ENCODE data around the gene SMPD3. TPM values are rescaled to one million over a fixed set of nuclear protein-coding genes. Genes with fewer than 3 reads are reported as not detected.

Gene SMPD3
- total and polyA plus RNA-seq, 2 of the 4 experiments (the other 2 are of a cell fraction): not detected

DNA sequence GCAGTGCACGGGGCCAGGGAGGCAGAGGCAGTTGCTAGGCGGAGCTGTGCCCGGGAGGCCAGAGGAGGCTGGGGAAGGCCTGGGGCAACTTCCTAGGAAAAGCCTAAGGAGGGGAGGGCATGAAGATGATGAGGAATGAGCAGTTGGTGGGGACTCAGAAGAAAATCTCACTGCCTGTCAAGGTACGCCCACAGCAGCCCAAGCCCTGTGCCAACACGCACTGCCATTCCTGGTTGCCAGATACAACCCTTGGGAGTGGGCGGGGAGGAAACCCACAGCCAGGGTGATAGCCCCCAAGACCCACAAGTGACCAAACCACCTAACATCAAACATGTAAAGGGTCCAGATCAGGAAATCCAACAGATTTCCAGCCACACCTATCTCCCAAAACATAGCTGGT lies 36.2 kb downstream of the SMPD3 start:
- ATAC-seq (ENCODE audit: low read depth): no peak
- Histone ChIP-seq H3K4me1 (ENCODE audit: control insufficient read depth, insufficient read depth, low read length) (no peaks in the 10 kb centered on the region; the same call in 1 of the 2 replicates), H4K91ac (ENCODE audit: insufficient read depth, low read depth, low read length) (no peak overlapping the region), H3K9me3 (ENCODE audit: control insufficient read depth, insufficient read depth, low read length) (no peaks in the 10 kb centered on the region), H3K14ac (replicated peaks; ENCODE audit: low read depth, low read length) (no peak overlapping the region), H3K79me1 (ENCODE audit: low read depth in 1 of 2, low read length in 2 of 2) (no peaks in the 10 kb centered on the region), H3K56ac (ENCODE audit: extremely low read depth, insufficient read depth, low read length) (no peak overlapping the region), H2BK5ac (ENCODE audit: low read depth, low read length, poor library complexity, severe bottlenecking) (no peak overlapping the region), H3K4ac (ENCODE audit: low read depth, low read length) (no peak overlapping the region), H3K9ac (ENCODE audit: low read depth, low read length) (no peak overlapping the region), H3K23ac (ENCODE audit: low read depth, low read length) (no peak overlapping the region), H2AK9ac (replicated peaks; ENCODE audit: low read depth, low read length, poor library complexity) (no peak overlapping the region), H3K27me3 (ENCODE audit: control insufficient read depth, insufficient read depth, low read length) (peaks cover 49% of the 10 kb centered on the region), H3K18ac (ENCODE audit: low read depth, low read length) (no peak overlapping the region), H4K20me1 (ENCODE audit: insufficient read depth, low read length) (no peaks in the 10 kb centered on the region), H3K4me2 (ENCODE audit: low read depth, low read length) (no peak overlapping the region), H3K4me3 (ENCODE audit: insufficient read depth, low read depth, low read length) (no peak overlapping the region), H3K36me3 (ENCODE audit: control insufficient read depth, insufficient read depth, low read length) (no peaks in the 10 kb centered on the region), H2AFZ (replicated peaks; ENCODE audit: low read length, poor library complexity) (no peak overlapping the region), H2BK15ac (ENCODE audit: low read depth, low read length) (no peak overlapping the region), H2AK5ac (ENCODE audit: low read depth, low read length) (no peak overlapping the region), H3K27ac (ENCODE audit: insufficient read depth, low read length) (no peak overlapping the region), H4K5ac (ENCODE audit: low read depth, low read length) (no peak overlapping the region), H4K8ac (ENCODE audit: low read depth in 2 of 2, low read length in 2 of 2) (no peak overlapping the region), H2BK20ac (ENCODE audit: low read depth, low read length) (no peak overlapping the region), H2BK120ac (ENCODE audit: low read depth, low read length) (no peak overlapping the region), H3K9me1 (ENCODE audit: insufficient read depth, low read length) (no peaks in the 10 kb centered on the region; the same call in 1 of the 2 replicates)
- intact Hi-C loops (cut with micrococcal nuclease): no loop called here
- no peak for DNase-seq
- no TSS peak for BruUV-seq (replicated peaks)
- WGBS, 2 experiments (ENCODE audit: extremely low coverage in 2 of 2, insufficient read length in 1 of 2): 64% methylated on average over 3 of the region's 6 CpGs; no CpG with 5 or more reads in 1 of the 2 experiments
- CTCF ChIA-PET: no interaction called here
- POLR2A ChIA-PET (ENCODE audit: unreplicated experiment): no interaction called here
- TF ChIP-seq, protein P1, sequence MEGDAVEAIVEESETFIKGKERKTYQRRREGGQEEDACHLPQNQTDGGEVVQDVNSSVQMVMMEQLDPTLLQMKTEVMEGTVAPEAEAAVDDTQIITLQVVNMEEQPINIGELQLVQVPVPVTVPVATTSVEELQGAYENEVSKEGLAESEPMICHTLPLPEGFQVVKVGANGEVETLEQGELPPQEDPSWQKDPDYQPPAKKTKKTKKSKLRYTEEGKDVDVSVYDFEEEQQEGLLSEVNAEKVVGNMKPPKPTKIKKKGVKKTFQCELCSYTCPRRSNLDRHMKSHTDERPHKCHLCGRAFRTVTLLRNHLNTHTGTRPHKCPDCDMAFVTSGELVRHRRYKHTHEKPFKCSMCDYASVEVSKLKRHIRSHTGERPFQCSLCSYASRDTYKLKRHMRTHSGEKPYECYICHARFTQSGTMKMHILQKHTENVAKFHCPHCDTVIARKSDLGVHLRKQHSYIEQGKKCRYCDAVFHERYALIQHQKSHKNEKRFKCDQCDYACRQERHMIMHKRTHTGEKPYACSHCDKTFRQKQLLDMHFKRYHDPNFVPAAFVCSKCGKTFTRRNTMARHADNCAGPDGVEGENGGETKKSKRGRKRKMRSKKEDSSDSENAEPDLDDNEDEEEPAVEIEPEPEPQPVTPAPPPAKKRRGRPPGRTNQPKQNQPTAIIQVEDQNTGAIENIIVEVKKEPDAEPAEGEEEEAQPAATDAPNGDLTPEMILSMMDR (conservative IDR thresholded peaks at IDR 0.05; ENCODE audit: low read depth, low read length): no peak
- TF ChIP-seq RCOR1 (IDR thresholded peaks at IDR 0.05; ENCODE audit: insufficient replicate concordance, low read length) (no peak), SMC3 (IDR thresholded peaks at IDR 0.05; ENCODE audit: low read depth, low read length) (no peak), RFX5 (IDR thresholded peaks at IDR 0.05; ENCODE audit: low read depth, low read length) (no peak), NFE2L2 (IDR thresholded peaks at IDR 0.05; ENCODE audit: low read depth, low read length) (no peak), MXI1 (IDR thresholded peaks at IDR 0.05; ENCODE audit: borderline replicate concordance, low read depth, low read length) (no peak), BHLHE40 (IDR thresholded peaks at IDR 0.05; ENCODE audit: low read depth, low read length) (no peak), CHD1 (IDR thresholded peaks at IDR 0.05; ENCODE audit: low read depth, low read length) (no peak), MAFK (IDR thresholded peaks at IDR 0.05; ENCODE audit: low read depth, low read length) (no peak)
- TF ChIP-seq, protein P2, sequence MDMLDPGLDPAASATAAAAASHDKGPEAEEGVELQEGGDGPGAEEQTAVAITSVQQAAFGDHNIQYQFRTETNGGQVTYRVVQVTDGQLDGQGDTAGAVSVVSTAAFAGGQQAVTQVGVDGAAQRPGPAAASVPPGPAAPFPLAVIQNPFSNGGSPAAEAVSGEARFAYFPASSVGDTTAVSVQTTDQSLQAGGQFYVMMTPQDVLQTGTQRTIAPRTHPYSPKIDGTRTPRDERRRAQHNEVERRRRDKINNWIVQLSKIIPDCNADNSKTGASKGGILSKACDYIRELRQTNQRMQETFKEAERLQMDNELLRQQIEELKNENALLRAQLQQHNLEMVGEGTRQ (IDR thresholded peaks at IDR 0.05; ENCODE audit: low read depth, low read length): no peak
- in situ Hi-C loops (cut with MboI; ENCODE audit: low sequenced_read_pairs): no loop called here
- dilution Hi-C loops (cut with HindIII; ENCODE audit: low sequenced_read_pairs, unreplicated experiment): no loop called here

Measured in IMR-90 (cell line).